ENCODE results near the gene CRB3. TPM values are rescaled to one million over a fixed set of nuclear protein-coding genes. Genes with fewer than 3 reads are reported as not detected.

CRB3 gene
- total RNA-seq, 1 donor from 2014 or later, result not detected

DNA sequence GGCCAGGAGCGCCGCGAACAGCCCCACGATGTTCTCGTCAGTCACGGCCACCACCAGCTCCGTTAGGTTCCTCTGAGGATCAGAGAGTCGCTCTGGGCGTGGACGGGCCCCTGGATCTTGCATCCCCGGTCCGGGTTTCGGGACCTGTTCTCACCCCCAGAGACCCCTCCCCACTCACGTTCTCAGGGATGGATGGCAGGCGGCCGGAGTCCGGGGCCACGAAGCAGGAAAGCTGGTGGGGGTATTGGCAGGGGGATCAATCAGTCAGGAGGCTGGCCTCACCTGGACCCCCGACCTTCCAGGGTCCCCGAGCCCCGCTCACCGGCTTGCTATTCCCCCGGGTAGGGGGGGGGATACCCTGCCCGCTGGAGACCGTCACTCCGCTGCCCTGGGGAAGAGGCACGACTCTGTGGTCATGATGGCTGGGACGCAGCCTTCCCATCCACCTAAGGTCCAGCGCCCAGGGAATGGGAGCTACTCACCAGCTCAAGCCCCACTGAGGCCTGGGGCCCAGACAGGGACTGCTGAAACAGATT lies 12.9 kb downstream of the CRB3 start:
- Mint-ChIP-seq H3K9me3 (no peaks in the 10 kb centered on the region), H3K27ac (ENCODE audit: unreplicated experiment) (no peak overlapping the region)

DNA sequence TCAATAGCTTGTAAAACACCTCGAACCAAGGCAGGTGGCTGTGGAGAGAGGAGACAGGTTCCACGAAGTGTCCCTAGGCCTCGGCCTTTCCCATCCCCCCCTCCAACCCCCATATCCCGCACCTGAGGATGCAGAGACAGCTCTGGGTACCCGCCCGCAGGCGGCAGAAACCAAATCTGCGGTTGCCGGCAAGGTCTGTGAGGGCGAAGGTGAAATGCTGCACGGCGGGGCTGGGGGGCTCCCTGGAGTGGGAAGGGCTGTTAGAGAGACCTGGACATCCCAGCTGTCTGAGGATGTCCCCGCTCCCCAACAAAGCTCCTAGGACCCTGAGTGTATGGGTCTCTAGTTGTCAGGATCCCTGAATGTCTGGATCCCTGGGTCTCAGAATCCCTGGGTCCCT lies 14.7 kb downstream of the CRB3 start:
- H3K9me3 Mint-ChIP-seq, result no peaks in the 10 kb centered on the region
- peaks cover 37% of the 10 kb centered on the region for H3K27me3 Mint-ChIP-seq (ENCODE audit: low read depth)
- no peak overlapping the region for H3K4me3 Mint-ChIP-seq
- TF ChIP-seq, protein P1, sequence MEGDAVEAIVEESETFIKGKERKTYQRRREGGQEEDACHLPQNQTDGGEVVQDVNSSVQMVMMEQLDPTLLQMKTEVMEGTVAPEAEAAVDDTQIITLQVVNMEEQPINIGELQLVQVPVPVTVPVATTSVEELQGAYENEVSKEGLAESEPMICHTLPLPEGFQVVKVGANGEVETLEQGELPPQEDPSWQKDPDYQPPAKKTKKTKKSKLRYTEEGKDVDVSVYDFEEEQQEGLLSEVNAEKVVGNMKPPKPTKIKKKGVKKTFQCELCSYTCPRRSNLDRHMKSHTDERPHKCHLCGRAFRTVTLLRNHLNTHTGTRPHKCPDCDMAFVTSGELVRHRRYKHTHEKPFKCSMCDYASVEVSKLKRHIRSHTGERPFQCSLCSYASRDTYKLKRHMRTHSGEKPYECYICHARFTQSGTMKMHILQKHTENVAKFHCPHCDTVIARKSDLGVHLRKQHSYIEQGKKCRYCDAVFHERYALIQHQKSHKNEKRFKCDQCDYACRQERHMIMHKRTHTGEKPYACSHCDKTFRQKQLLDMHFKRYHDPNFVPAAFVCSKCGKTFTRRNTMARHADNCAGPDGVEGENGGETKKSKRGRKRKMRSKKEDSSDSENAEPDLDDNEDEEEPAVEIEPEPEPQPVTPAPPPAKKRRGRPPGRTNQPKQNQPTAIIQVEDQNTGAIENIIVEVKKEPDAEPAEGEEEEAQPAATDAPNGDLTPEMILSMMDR (conservative IDR thresholded peaks at IDR 0.05), result no peak
- H3K4me1 Mint-ChIP-seq, result peaks cover 11% of the 10 kb centered on the region
- DNase-seq (ENCODE audit: low read depth, low spot score), result no peak
- no peaks in the 10 kb centered on the region for H3K36me3 Mint-ChIP-seq (ENCODE audit: low read depth)
- H3K27ac Mint-ChIP-seq (ENCODE audit: unreplicated experiment), result no peak overlapping the region

More for the DNA sequence above, 12.9 kb downstream of the CRB3 start:
- H3K36me3 Mint-ChIP-seq (ENCODE audit: low read depth), result no peaks in the 10 kb centered on the region
- H3K4me1 Mint-ChIP-seq, result peaks cover 10% of the 10 kb centered on the region
- H3K27me3 Mint-ChIP-seq (ENCODE audit: low read depth), result peaks cover 35% of the 10 kb centered on the region
- DNase-seq (ENCODE audit: low read depth, low spot score), result no peak
- H3K4me3 Mint-ChIP-seq, result no peak overlapping the region
- TF ChIP-seq, protein P1 (conservative IDR thresholded peaks at IDR 0.05), result no peak

GRCh38 chr19:6479836-6480398 lies 15.8 kb downstream of the CRB3 start:
- no peak overlapping the region for H3K4me3 Mint-ChIP-seq
- H3K27ac Mint-ChIP-seq (ENCODE audit: unreplicated experiment), result no peak overlapping the region
- H3K4me1 Mint-ChIP-seq, result peaks cover 11% of the 10 kb centered on the region
- no peaks in the 10 kb centered on the region for H3K36me3 Mint-ChIP-seq (ENCODE audit: low read depth)
- DNase-seq (ENCODE audit: low read depth, low spot score), result no peak
- H3K27me3 Mint-ChIP-seq (ENCODE audit: low read depth), result peaks cover 27% of the 10 kb centered on the region
- H3K9me3 Mint-ChIP-seq, result no peaks in the 10 kb centered on the region
- TF ChIP-seq, protein P1 (conservative IDR thresholded peaks at IDR 0.05), result no peak

GRCh38 chr19:6480848-6481415 lies 16.9 kb downstream of the CRB3 start:
- no peaks in the 10 kb centered on the region for H3K36me3 Mint-ChIP-seq (ENCODE audit: low read depth)
- TF ChIP-seq, protein P1 (conservative IDR thresholded peaks at IDR 0.05), result no peak
- H3K9me3 Mint-ChIP-seq, result no peaks in the 10 kb centered on the region
- no peak overlapping the region for H3K27ac Mint-ChIP-seq (ENCODE audit: unreplicated experiment)
- H3K4me1 Mint-ChIP-seq, result peaks cover 10% of the 10 kb centered on the region
- H3K27me3 Mint-ChIP-seq (ENCODE audit: low read depth), result peaks cover 17% of the 10 kb centered on the region
- no peak for DNase-seq (ENCODE audit: low read depth, low spot score)
- no peak overlapping the region for H3K4me3 Mint-ChIP-seq

DNA sequence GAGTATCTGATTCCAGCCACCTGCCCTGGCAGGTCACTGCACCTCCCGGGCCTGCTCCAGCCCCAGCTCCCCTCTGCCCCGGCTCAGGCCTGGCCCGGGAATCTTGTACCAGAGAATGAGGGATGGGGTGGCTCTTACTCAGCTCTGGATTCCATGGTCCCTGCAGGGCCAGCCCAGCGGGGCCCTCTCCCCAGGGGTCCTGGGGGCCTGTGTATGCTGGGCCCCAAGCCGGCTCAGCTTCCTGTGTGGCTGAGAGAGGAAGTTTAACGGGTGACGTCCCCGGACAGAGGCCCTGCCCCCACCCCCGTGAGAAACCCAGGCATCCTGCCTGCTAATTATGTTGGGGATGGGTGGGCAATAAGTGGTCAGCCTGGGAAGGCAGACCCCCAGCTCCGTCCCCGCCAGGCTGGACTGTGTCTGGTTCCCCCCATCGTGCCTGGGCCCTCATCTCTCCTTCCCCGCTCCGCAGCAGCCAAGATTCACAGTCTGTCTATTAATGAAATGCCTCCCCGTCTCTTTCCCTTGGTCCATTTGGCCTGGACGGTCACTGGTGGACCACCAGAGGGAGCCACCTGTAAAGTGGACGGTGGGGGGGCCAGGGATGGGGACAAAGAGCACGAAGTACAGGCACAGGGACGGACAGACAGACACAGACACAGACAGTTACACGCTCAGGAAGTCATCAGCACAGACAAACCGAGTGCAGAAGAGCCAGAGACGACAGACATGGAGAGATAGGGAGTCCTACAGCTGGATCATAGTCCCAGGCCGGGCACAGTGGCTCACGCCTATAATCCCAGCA lies 17.7 kb downstream of the CRB3 start, which contains the start of gene DENND1C:
DENND1C (minus strand) TSS at position 247 of the 802 bp plus-strand sequence; CDS start at position 155, 92 bp downstream.
- Mint-ChIP-seq H3K4me1 (peaks cover 4% of the 10 kb centered on the region), H3K4me3 (no peak within 1 kb of the TSS), H3K27ac (ENCODE audit: unreplicated experiment) (no peak within 1 kb of the TSS), H3K9me3 (no peaks in the 10 kb centered on the region), H3K36me3 (ENCODE audit: low read depth) (no peaks in the 10 kb centered on the region), H3K27me3 (ENCODE audit: low read depth) (peaks cover 10% of the 10 kb centered on the region)
- peak; percentile 53 for DNase-seq (ENCODE audit: low read depth, low spot score)
- TF ChIP-seq, protein P1 (conservative IDR thresholded peaks at IDR 0.05), result peak; percentile 62

Measured in neural crest cell (in vitro differentiated cells).